ENCODE data around the gene HUS1B.

HUS1B gene

DNA sequence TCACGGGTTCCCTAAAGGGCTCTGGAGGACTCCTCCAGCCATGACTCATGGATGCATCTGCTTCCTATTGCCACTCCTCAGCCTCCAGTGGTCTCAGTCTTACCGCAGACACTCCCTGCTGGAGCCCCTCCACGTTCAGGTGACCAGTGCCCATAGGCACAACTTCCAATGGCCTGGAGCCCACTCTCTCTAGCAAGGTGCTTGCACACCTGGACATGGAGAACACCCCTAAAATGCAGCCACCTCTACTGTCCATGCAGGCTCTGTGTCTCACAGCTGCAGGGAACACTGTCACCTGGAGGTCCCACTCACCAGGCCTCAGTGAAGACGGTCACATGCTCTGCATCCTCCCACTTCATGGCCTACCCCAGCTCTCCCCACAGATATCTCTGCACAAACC, 36.0 kb downstream of the HUS1B start:
- H3K4me3 ChIP-seq (ENCODE audit: low read depth, low read length): no peak overlapping the region
- no peak for TF ChIP-seq MYC (IDR thresholded peaks at IDR 0.05; ENCODE audit: low read depth, low read length)
- TF ChIP-seq, protein P1, sequence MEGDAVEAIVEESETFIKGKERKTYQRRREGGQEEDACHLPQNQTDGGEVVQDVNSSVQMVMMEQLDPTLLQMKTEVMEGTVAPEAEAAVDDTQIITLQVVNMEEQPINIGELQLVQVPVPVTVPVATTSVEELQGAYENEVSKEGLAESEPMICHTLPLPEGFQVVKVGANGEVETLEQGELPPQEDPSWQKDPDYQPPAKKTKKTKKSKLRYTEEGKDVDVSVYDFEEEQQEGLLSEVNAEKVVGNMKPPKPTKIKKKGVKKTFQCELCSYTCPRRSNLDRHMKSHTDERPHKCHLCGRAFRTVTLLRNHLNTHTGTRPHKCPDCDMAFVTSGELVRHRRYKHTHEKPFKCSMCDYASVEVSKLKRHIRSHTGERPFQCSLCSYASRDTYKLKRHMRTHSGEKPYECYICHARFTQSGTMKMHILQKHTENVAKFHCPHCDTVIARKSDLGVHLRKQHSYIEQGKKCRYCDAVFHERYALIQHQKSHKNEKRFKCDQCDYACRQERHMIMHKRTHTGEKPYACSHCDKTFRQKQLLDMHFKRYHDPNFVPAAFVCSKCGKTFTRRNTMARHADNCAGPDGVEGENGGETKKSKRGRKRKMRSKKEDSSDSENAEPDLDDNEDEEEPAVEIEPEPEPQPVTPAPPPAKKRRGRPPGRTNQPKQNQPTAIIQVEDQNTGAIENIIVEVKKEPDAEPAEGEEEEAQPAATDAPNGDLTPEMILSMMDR (IDR thresholded peaks at IDR 0.05; ENCODE audit: low read depth, low read length): no peak
- TF ChIP-seq, protein P2, sequence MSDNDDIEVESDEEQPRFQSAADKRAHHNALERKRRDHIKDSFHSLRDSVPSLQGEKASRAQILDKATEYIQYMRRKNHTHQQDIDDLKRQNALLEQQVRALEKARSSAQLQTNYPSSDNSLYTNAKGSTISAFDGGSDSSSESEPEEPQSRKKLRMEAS (IDR thresholded peaks at IDR 0.05; ENCODE audit: low read depth, low read length): no peak
- no peak for TF ChIP-seq POLR2A (IDR thresholded peaks at IDR 0.05; ENCODE audit: extremely low read depth, insufficient read length)
- no peak for DNase-seq (ENCODE audit: low read depth)

- TF ChIP-seq MYC (IDR thresholded peaks at IDR 0.05; ENCODE audit: low read depth, low read length): no peak
- TF ChIP-seq, protein P1 (IDR thresholded peaks at IDR 0.05; ENCODE audit: low read depth, low read length): no peak
- no peak for DNase-seq (ENCODE audit: low read depth)
- H3K4me3 ChIP-seq (ENCODE audit: low read depth, low read length): no peak overlapping the region
Measured at GRCh38 chr6:620166-620565, 36.7 kb downstream of the HUS1B start.

GRCh38 chr6:617456-618100, 39.3 kb downstream of the HUS1B start:
- DNase-seq (ENCODE audit: low read depth): peak; percentile 13
- no peak for TF ChIP-seq POLR2A (IDR thresholded peaks at IDR 0.05; ENCODE audit: extremely low read depth, insufficient read length)
- TF ChIP-seq, protein P1 (IDR thresholded peaks at IDR 0.05; ENCODE audit: low read depth, low read length): peak; percentile 9
- no peak overlapping the region for H3K4me3 ChIP-seq (ENCODE audit: low read depth, low read length)

DNA sequence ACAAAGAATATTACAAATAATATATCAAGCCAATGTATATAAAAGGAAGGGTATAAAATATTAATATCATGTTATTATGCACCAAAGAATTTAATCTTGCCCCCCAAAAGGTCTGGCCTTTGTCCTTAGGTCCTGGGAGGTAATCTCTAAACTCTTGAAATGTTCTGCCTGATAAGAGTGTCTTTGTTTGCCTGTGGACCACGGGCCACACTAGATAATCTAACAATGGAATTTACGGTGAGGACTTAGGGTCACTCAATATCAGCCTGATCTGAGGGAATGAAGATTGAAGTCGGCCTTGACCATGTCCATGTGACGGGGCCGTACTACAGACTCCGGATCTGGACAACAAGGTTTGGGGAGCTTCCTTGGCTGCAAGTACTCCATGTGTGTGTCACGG, 42.9 kb downstream of the HUS1B start:
- DNase-seq (ENCODE audit: low read depth): no peak
- TF ChIP-seq POLR2A (IDR thresholded peaks at IDR 0.05; ENCODE audit: extremely low read depth, insufficient read length) (no peak), MYC (IDR thresholded peaks at IDR 0.05; ENCODE audit: low read depth, low read length) (no peak)
- TF ChIP-seq, protein P2 (IDR thresholded peaks at IDR 0.05; ENCODE audit: low read depth, low read length): no peak
- TF ChIP-seq, protein P1 (IDR thresholded peaks at IDR 0.05; ENCODE audit: low read depth, low read length): no peak
- H3K4me3 ChIP-seq (ENCODE audit: low read depth, low read length): no peak overlapping the region

- DNase-seq (ENCODE audit: low read depth): no peak
- TF ChIP-seq MYC (IDR thresholded peaks at IDR 0.05; ENCODE audit: low read depth, low read length) (no peak), POLR2A (IDR thresholded peaks at IDR 0.05; ENCODE audit: extremely low read depth, insufficient read length) (no peak)
- TF ChIP-seq, protein P2 (IDR thresholded peaks at IDR 0.05; ENCODE audit: low read depth, low read length): no peak
- TF ChIP-seq, protein P1 (IDR thresholded peaks at IDR 0.05; ENCODE audit: low read depth, low read length): no peak
- no peak overlapping the region for H3K4me3 ChIP-seq (ENCODE audit: low read depth, low read length)
Measured at GRCh38 chr6:611928-612327, 45.0 kb downstream of the HUS1B start.

DNA sequence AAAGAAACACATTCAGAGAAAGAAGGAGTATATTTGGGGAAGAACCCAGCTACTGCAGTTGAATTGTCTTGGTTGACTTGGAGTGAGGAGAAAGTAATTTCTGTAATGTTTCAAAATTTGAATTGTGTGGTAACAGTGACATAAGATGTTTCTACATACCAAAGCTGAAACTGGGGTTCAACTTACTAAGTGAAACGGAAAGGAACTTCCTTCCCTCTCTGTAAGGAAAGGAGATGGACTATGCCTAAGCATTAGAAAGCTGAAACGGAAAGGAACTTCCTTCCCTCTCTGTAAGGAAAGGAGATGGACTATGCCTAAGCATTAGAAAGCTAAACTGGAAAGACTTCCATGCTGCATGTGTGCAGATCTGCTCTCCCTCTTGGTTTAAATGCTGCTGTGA, 46.0 kb downstream of the HUS1B start:
- DNase-seq (ENCODE audit: low read depth): peak; percentile 26
- no peak for TF ChIP-seq POLR2A (IDR thresholded peaks at IDR 0.05; ENCODE audit: extremely low read depth, insufficient read length)
- no peak for TF ChIP-seq MYC (IDR thresholded peaks at IDR 0.05; ENCODE audit: low read depth, low read length)
- H3K4me3 ChIP-seq (ENCODE audit: low read depth, low read length): no peak overlapping the region
